GM19240 (cell line): ENCODE data around the gene GNG13.

Source experiments
- DNase-seq: peaks from one replicate; pipeline ENCODE4 v3.0.0; 2011; ENCODE audit warnings: low spot score; ENCODE audit not compliant: insufficient read length

The GNG13 gene

GRCh38 chr16:794853-795466 is 5.6 kb downstream of the GNG13 start:
- no peak for DNase-seq

DNA sequence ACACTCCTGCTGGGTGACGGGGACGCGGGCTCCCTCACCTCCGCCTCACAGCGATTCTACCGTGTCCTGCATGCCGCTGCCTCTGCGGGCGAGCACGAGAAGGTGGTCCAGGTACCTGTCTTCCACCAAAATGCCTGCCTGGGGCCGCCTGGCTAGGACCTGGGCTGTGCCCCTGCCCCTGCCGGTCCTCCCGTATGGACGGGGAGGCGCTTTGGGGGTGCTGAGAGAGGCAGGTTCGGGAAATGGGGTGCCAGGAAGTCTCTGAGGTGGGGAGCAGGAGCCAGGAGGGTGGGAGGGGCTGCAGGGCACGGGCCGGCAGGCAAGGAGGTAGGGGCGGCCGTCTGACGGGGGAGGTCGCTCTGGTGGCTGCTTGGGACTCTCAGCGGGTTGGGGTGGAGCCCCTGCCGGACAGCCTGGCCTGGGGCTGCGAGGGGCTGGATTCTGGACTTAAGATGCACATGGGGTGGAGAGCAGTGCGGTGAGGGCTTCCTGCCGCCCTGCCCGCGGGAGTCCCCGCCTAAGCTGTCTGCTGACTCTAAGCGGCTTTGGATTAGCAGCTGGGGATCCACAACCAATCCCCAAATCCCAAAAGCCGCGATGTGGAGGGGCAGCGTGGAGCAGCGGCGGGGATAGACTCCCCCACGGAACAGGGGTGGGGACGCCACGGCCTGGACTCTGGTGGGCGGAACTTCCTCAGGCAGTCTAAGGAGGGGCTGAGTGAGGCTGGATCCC is 6.3 kb downstream of the GNG13 start:
- DNase-seq = no peak

GRCh38 chr16:793414-793813 is 7.1 kb downstream of the GNG13 start:
- DNase-seq = no peak

- DNase-seq = no peak
Observed at GRCh38 chr16:792221-792995, 8.1 kb downstream of the GNG13 start.

- DNase-seq = no peak
Observed at GRCh38 chr16:791131-791530, 9.4 kb downstream of the GNG13 start.

DNA sequence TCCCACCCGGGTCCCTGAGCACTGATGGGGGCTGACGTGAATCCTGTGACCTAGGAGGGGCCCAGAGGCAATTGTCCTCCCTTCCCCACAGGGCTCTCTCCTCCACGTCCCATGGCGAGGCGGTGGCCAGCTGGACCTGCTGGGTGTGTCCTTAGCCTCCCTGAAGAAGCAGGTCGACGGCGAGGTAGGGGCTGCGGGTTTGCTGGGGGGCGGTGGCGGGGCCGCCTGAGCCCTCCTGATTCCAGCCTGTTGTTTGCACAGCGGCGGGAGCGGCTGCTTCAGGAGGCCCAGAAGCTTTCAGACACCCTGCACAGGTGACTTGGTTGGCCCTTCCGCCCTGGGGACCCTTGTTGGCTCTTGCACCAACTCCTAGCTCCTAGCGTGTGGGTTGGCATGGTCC is 10.4 kb downstream of the GNG13 start:
- DNase-seq = no peak

DNA sequence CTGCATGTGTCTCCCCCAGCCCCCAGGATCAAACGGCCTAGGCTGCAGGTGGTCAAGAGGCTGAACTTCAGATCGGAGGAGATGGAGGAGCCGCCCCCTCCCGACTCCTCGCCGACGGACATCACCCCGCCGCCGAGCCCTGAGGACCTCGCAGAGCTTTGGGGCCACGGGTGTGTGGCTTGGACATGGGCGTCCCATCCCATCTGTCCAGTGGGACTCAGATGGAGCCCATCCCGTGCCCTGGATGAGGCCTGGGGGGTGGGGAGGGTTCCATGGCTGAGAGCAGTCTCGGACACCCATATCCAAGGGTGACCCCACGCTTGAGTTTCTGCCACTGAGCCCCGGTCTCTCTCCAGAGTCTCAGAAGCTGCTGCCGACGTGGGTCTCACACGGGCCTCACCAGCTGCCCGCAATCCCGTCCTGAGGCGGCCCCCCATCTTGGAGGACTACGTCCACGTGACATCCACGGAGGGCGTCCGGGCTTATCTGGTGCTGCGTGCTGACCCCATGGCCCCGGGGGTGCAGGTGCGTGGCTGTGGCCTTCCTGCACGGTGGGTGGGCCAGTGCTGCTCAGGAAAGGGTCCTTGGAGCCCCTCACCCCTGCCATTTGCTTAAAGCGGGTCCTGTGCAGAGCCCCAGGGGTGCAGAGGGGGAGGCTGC is 11.2 kb downstream of the GNG13 start:
- DNase-seq = no peak

GRCh38 chr16:788399-789126 is 12.0 kb downstream of the GNG13 start, which contains the start of gene CHTF18:
Gene CHTF18 (plus strand): TSS chr16:788620. CDS start chr16:788685, 65 bp downstream.
- peak; percentile 100 for DNase-seq

DNA sequence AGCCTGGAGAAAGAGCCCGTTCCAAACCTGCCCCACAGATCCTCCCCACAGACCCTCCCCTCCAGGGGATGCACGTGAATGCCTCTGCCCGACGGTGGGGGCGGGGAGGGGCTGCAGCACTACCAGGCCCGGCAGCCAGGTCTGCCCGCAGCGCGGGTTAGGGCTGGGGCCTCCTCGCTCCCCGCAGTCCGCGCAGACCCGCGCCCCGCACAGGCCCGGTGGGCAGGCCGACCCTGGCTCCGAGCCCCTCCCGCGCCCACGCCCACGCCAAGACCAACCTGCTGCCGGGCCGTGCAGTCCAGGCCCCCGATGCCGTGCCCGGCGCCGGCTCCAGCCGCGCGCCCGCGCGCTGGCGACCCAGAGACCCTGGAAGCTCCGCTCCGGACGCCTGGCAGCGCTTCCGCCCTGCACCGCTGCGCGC is 12.5 kb downstream of the GNG13 start, which contains the start of gene RPUSD1:
Gene RPUSD1, minus strand, starts transcription at position 404 of the 421 bp plus-strand sequence. CDS start 644 bp downstream, outside the sequence.
- DNase-seq = no peak

- DNase-seq = no peak
Observed at GRCh38 chr16:787321-787966, 13.1 kb downstream of the GNG13 start.

GRCh38 chr16:785563-786535 is 14.7 kb downstream of the GNG13 start:
- DNase-seq = peak; percentile 68

GRCh38 chr16:784431-784830 is 16.1 kb downstream of the GNG13 start:
- DNase-seq = no peak

- no peak for DNase-seq
Observed at GRCh38 chr16:783404-784161, 17.0 kb downstream of the GNG13 start.

DNA sequence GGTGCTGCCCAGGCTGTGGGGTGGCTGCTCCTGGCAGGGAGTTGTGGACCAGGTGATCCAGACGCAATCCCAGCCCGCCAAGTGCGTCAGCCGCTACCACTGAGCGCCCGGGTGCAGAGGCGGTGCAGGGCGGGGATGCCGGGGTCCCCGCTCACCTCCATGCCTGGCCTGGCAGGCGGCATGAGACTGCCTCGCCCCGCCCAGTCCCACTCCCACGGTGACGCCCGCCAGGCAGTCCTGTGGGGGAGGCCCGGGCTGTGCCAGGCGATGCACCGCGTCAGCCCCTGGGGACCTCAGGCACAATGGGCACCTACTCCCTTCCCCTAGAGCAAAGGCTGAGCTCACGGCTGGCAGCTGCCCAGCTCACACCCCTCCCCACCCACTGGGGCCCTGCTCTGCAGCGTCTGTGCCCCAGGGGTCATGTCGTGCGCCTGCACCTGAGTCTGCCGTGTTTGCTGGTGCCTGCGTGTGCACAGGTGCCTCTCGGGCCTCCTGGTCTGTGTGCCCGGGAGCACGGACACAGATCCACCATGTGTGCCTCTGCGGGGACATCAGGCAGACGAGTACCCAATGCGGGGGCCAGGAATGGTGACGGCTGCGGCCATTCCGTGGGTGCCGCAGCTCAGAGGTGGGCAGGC is 17.6 kb downstream of the GNG13 start:
- DNase-seq = no peak

DNA sequence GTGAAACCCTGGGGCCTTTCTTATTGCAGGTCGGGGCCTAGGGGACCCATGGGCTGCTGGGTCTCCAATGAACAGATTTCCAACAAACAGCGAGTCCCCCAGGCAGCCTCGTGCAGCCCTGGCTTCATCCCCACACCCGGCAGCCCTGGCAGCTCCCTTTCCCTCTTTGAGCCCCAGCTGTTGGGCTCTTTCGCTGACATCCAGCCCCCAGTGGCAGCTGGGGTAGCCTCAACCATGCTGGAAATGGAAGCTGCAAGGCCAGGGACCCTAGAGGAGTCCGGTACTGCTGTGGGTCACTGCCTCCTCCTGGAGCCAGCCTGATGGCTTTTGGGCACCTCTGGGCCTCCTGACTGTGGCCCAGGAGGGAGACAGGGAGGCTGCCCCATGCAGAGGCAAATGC is 18.3 kb downstream of the GNG13 start:
- no peak for DNase-seq

GRCh38 chr16:781346-782010 is 19.1 kb downstream of the GNG13 start:
- DNase-seq = no peak

DNA sequence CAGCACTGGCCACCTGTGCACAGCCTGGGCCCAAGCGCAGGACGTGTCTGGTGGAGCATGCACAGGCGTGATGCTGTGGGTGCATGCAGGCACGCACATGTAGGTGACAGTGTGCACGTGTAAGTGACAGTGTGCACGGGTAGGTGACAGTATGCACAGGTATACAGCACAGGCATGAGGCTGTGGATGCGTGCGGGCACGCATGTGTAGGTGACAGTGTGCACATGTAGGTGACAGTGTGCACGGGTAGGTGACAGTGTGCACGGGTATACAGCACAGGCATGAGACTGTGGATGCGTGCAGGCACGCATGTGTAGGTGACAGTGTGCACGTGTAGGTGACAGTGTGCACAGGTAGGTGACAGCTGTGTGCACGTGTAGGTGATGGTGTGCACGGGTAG is 20.2 kb downstream of the GNG13 start:
- no peak for DNase-seq
